GM12878 (cell line): ENCODE data around the gene BTBD19. TPM values are rescaled to one million over a fixed set of nuclear protein-coding genes. Genes with fewer than 3 reads are reported as not detected.

Source experiments
- EED ChIP-seq: sonication (generic); IDR thresholded peaks from 2 replicates; pipeline ENCODE4 v1.6.1; 2016; ENCODE audit warnings: antibody characterized with exemption, low read depth
- EP300 ChIP-seq, 2 experiments: fragments of 150-350 bp in 1 of 2; IDR thresholded peaks; 2 replicates each; pipeline ENCODE4 v1.6.1; 2011 to 2012; ENCODE audit warnings: low read depth in 2 of 2, low read length in 2 of 2, borderline replicate concordance in 1 of 2, improper control_type of control experiment in 1 of 2, inconsistent platforms in 1 of 2; ENCODE audit not compliant: control insufficient read depth in 1 of 2
- ESRRA ChIP-seq: IDR thresholded peaks from 2 replicates; pipeline ENCODE4 v1.6.1; 2012; ENCODE audit warnings: mild to moderate bottlenecking, low read length, improper control_type of control experiment
- JUNB ChIP-seq: IDR thresholded peaks from 2 replicates; pipeline ENCODE4 v1.6.1; 2016; ENCODE audit warnings: antibody characterized with exemption, mild to moderate bottlenecking
- MEF2B ChIP-seq: fragments of 450-650 bp; IDR thresholded peaks from 2 replicates; pipeline ENCODE4 v1.6.1; 2018; ENCODE audit warnings: mild to moderate bottlenecking, moderate library complexity; ENCODE audit not compliant: partially characterized antibody, poor library complexity, severe bottlenecking
- MTA2 ChIP-seq: fragments of 450-650 bp; IDR thresholded peaks from 2 replicates; pipeline ENCODE4 v1.6.1; 2016; ENCODE audit warnings: low read depth, mild to moderate bottlenecking, moderate library complexity
- NR2C2 ChIP-seq: IDR thresholded peaks from 2 replicates; pipeline ENCODE4 v1.6.1; 2011; ENCODE audit warnings: borderline replicate concordance, low read depth; ENCODE audit not compliant: control insufficient read depth, insufficient read length
- PAX5 ChIP-seq: IDR thresholded peaks from 2 replicates; pipeline ENCODE4 v1.6.1; 2011; ENCODE audit warnings: low read depth, low read length, borderline replicate concordance
- PAX8 ChIP-seq: fragments of 450-650 bp; IDR thresholded peaks from 2 replicates; pipeline ENCODE4 v1.6.1; 2017; ENCODE audit warnings: mild to moderate bottlenecking, moderate library complexity
- PML ChIP-seq: IDR thresholded peaks from 2 replicates; pipeline ENCODE4 v1.6.1; 2012; ENCODE audit warnings: low read length, inconsistent platforms
- PRDM15 ChIP-seq: fragments of 450-650 bp; formaldehyde crosslinking; IDR thresholded peaks from 2 replicates; pipeline ENCODE4 v1.4.0; 2020; ENCODE audit warnings: mild to moderate bottlenecking, moderate library complexity
- RAD21 ChIP-seq: IDR thresholded peaks from 2 replicates; pipeline ENCODE4 v1.6.1; 2011; ENCODE audit warnings: mild to moderate bottlenecking, low read depth, low read length, moderate library complexity; ENCODE audit not compliant: insufficient read depth
- RAD51 ChIP-seq: fragments of 450-650 bp; IDR thresholded peaks from 2 replicates; pipeline ENCODE4 v1.6.1; 2016; ENCODE audit warnings: moderate library complexity, mild to moderate bottlenecking, inconsistent platforms
- RB1 ChIP-seq: fragments of 450-650 bp; formaldehyde crosslinking; IDR thresholded peaks from 2 replicates; pipeline ENCODE4 v1.6.1; 2017; ENCODE audit warnings: mild to moderate bottlenecking, borderline replicate concordance
- RELA ChIP-seq: fragments of 450-650 bp; IDR thresholded peaks from 2 replicates; pipeline ENCODE4 v1.8.0; 2014; ENCODE audit warnings: borderline replicate concordance; ENCODE audit not compliant: partially characterized antibody
- SIX5 ChIP-seq: IDR thresholded peaks from 2 replicates; pipeline ENCODE4 v1.6.1; 2011; ENCODE audit warnings: mild to moderate bottlenecking, low read depth, low read length, moderate library complexity; ENCODE audit not compliant: severe bottlenecking
- STAT1 ChIP-seq: fragments of 450-650 bp; conservative IDR thresholded peaks from 2 replicates; pipeline ENCODE4 v1.6.1; 2014; ENCODE audit warnings: antibody characterized with exemption, mild to moderate bottlenecking
- STAT3 ChIP-seq: IDR thresholded peaks from 2 replicates; pipeline ENCODE4 v1.6.1; 2011; ENCODE audit warnings: low read depth, low read length, improper control_type of control experiment
- WRNIP1 ChIP-seq: IDR thresholded peaks from 2 replicates; pipeline ENCODE4 v1.6.1; 2011; ENCODE audit warnings: low read depth, low read length, improper control_type of control experiment, borderline replicate concordance
- ZNF217 ChIP-seq: fragments of 450-650 bp; IDR thresholded peaks from 2 replicates; pipeline ENCODE4 v1.6.1; 2017; ENCODE audit warnings: antibody characterized with exemption, mild to moderate bottlenecking
- ZNF24 ChIP-seq: fragments of 450-650 bp; IDR thresholded peaks from 2 replicates; pipeline ENCODE4 v1.6.1; 2017; ENCODE audit warnings: antibody characterized with exemption, mild to moderate bottlenecking
- polyA plus RNA-seq, 11 experiments: library from polyadenylated mRNA; depleted of rRNA in 4 of 11; unstranded in 6 of 11; stranded (reverse) in 5 of 11; fragments of >200 nt; fragmentation: Nextera tagmentation in 4 of 11; fragmentation: Illumina TruSeq in 1 of 11; extraction: Ambion mirVana in 4 of 11; extraction: Trizol in 1 of 11; gene quantifications; 1 replicate in 1 of 11; 2 replicates in 10 of 11; pipeline versions ENCODE4 v1.2.1 to v1.2.3, GENCODE V29; 2011 to 2016; ENCODE audit warnings: inconsistent platforms in 2 of 11, missing spikeins in 2 of 11, low read depth in 1 of 11
- total RNA-seq, 4 experiments: library from RNA; depleted of rRNA in 3 of 4; stranded (reverse); fragments of >200 nt in 3 of 4; fragmentation: Illumina TruSeq in 1 of 4; extraction: Trizol in 1 of 4; gene quantifications; 2 replicates each; pipeline versions ENCODE4 v1.2.1 to v1.2.3, GENCODE V29; 2013 to 2021
- TF ChIP-seq, protein P1 (sequence below): IDR thresholded peaks from 2 replicates; pipeline ENCODE4 v1.6.1; 2011; ENCODE audit warnings: low read depth, mild to moderate bottlenecking, low read length, moderate library complexity, borderline replicate concordance; ENCODE audit errors: extremely low read depth
- TF ChIP-seq, protein P2 (sequence below): fragments of 450-650 bp; IDR thresholded peaks from 2 replicates; pipeline ENCODE4 v1.6.1; 2014; ENCODE audit warnings: mild to moderate bottlenecking
- TF ChIP-seq, protein P3 (sequence below): fragments of 450-650 bp; IDR thresholded peaks from 2 replicates; pipeline ENCODE4 v1.6.1; 2017; ENCODE audit warnings: borderline replicate concordance

Gene BTBD19
- total and polyA plus RNA-seq, 10 of the 15 experiments (the other 5 are each of a cell fraction or from before 2014, with no cell fraction given), result 0.13 to 2.7 (median 0.42) TPM

DNA sequence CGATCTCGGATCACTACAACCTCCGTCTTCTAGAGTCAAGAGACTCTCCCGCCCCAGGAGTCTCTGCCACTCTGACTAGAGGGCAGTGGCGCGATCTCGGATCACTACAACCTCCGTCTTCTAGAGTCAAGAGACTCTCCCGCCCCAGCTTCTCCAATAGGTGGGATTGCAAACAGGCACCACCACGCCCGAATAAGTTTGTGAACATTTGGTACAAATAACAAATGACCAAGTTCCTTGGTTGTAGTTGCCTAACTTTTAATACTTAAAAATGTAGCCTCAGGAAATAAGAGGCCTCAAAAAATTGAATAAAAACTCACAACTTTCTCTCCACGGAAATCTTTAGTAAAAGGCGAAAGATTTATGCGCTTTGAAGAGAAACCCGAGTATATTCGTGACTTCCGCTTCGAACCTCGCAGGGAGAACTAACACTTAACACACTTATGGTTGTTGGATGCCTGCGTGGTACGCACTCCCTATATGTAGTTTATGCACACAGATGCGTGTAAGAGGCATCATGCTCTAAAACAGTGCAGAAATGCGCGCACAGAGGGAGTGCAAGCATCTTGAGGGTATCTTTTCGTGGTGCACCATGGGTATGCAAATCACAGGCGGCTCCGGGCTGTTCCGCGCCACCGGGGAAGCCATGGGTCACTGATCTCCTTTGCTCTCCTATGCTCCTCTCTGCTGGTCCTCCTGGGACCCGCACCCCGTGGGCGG is 11.4 kb downstream of the BTBD19 start (continued):
- TF ChIP-seq ESRRA (peak; percentile 90), STAT3 (peak; percentile 85; the same call in 1 of the 2 replicates), ZNF217 (no peak), PAX5 (peak; percentile 81), PAX8 (peak; percentile 99), EP300 (IDR thresholded peaks at IDR 0.05; ENCODE audit: borderline replicate concordance in 1 of 2, control insufficient read depth in 1 of 2, low read depth in 2 of 2, low read length in 2 of 2) (peak in 1 of 2 experiments; percentile 1; a peak in 1 of 4 replicates), ZNF24 (peak; percentile 78; the same call in 1 of the 2 replicates), RB1 (peak; percentile 16; the same call in 1 of the 2 replicates), PRDM15 (CRISPR knock-in tag) (peak; percentile 92), RAD21 (peak; percentile 26; the same call in 1 of the 2 replicates), STAT1 (peak; percentile 61; the same call in 1 of the 2 replicates), RAD51 (peak; percentile 65), EED (no peak; the same call in 1 of the 2 replicates), MEF2B (peak; percentile 57), NR2C2 (no peak), JUNB (peak; percentile 71), PML (peak; percentile 100), MTA2 (0 out of 2 replicates have a peak, but pooled peaks have one; percentile 45), SIX5 (peak; percentile 17), WRNIP1 (peak; percentile 47; the same call in 1 of the 2 replicates), RELA (no peak)
- TF ChIP-seq, protein P1, sequence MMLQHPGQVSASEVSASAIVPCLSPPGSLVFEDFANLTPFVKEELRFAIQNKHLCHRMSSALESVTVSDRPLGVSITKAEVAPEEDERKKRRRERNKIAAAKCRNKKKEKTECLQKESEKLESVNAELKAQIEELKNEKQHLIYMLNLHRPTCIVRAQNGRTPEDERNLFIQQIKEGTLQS, result no peak
- TF ChIP-seq, protein P2, sequence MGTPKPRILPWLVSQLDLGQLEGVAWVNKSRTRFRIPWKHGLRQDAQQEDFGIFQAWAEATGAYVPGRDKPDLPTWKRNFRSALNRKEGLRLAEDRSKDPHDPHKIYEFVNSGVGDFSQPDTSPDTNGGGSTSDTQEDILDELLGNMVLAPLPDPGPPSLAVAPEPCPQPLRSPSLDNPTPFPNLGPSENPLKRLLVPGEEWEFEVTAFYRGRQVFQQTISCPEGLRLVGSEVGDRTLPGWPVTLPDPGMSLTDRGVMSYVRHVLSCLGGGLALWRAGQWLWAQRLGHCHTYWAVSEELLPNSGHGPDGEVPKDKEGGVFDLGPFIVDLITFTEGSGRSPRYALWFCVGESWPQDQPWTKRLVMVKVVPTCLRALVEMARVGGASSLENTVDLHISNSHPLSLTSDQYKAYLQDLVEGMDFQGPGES, result no peak
- TF ChIP-seq, protein P3, sequence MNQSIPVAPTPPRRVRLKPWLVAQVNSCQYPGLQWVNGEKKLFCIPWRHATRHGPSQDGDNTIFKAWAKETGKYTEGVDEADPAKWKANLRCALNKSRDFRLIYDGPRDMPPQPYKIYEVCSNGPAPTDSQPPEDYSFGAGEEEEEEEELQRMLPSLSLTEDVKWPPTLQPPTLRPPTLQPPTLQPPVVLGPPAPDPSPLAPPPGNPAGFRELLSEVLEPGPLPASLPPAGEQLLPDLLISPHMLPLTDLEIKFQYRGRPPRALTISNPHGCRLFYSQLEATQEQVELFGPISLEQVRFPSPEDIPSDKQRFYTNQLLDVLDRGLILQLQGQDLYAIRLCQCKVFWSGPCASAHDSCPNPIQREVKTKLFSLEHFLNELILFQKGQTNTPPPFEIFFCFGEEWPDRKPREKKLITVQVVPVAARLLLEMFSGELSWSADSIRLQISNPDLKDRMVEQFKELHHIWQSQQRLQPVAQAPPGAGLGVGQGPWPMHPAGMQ, result no peak
